Mucosa of rectum (tissue), 2 donors: ENCODE results near the gene CYP4F3.
"Not testable (repeated sequence)": the region's sequence is repeated elsewhere in the genome, so short reads cannot be mapped to it uniquely, and the experiment has no call there.

Source experiments
- H3K27ac ChIP-seq, 2 donors: one replicate each; pipeline ENCODE4 v1.7.0; 2013; ENCODE audit warnings: inconsistent platforms in 2 of 2, low read depth in 2 of 2, low read length in 2 of 2
- H3K27me3 ChIP-seq, 2 donors: one replicate each; pipeline ENCODE4 v1.7.0; 2013; ENCODE audit warnings: low read length in 2 of 2; ENCODE audit not compliant: control insufficient read depth in 2 of 2, insufficient read depth in 2 of 2
- H3K36me3 ChIP-seq, 2 donors: one replicate each; pipeline ENCODE4 v1.7.0; 2013; ENCODE audit warnings: low read length in 2 of 2; ENCODE audit not compliant: control insufficient read depth in 2 of 2, insufficient read depth in 2 of 2
- H3K4me1 ChIP-seq, 2 donors: one replicate each; pipeline ENCODE4 v1.7.0; 2013; ENCODE audit warnings: low read length in 2 of 2, mild to moderate bottlenecking in 1 of 2; ENCODE audit not compliant: control insufficient read depth in 2 of 2, insufficient read depth in 2 of 2
- H3K4me3 ChIP-seq, 2 donors: one replicate each; pipeline ENCODE4 v1.7.0; 2013; ENCODE audit warnings: low read length in 2 of 2
- H3K9ac ChIP-seq, 2 donors: one replicate each; pipeline ENCODE4 v1.7.0; 2013; ENCODE audit warnings: low read length in 2 of 2, low read depth in 1 of 2, mild to moderate bottlenecking in 1 of 2
- H3K9me3 ChIP-seq, 2 donors: one replicate each; pipeline ENCODE4 v1.7.0; 2013; ENCODE audit warnings: low read length in 2 of 2; ENCODE audit not compliant: control insufficient read depth in 2 of 2
- donor health status: healthy.
- donor health status: Normal muscosa, but diverticular disease.

Gene CYP4F3, protein sequence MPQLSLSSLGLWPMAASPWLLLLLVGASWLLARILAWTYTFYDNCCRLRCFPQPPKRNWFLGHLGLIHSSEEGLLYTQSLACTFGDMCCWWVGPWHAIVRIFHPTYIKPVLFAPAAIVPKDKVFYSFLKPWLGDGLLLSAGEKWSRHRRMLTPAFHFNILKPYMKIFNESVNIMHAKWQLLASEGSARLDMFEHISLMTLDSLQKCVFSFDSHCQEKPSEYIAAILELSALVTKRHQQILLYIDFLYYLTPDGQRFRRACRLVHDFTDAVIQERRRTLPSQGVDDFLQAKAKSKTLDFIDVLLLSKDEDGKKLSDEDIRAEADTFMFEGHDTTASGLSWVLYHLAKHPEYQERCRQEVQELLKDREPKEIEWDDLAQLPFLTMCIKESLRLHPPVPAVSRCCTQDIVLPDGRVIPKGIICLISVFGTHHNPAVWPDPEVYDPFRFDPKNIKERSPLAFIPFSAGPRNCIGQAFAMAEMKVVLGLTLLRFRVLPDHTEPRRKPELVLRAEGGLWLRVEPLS

DNA sequence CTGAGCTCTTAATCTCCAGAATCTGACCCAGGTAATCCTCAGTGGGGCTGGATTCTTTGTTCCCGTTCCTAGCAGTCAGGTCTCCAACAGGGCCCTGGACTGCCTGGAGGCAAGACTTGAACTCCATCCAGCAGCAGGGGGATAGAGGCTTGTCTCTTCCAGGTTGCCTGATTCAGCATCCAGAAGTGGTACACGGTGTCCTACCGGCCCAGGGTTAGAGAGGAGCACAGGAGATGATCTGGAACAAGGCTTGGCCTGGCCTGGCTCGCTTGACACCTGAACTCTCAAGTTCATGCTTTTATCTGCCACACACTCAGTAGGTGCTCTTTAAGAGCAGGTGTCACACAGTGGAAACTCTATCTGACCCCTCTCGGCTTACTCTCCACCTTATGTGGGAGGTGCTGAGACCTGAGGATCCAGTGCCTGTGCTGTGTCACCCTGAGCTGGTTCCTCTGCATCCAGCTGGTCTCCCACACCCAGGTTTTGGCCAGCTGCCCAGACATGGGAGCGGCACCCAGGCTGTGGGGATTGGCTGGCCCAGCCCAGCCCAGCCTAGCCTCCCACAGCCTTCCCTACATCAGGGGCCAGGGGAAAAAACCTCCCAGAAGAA is at the start of gene CYP4F3:
TSS of gene CYP4F3 (plus strand) at position 604 of the 610 bp plus-strand sequence. CDS start 519 bp downstream, outside the sequence.
- Histone ChIP-seq H3K9me3 (no peaks in the 10 kb centered on the region), H3K27me3 (peaks cover 0 to 4% of the 10 kb centered on the region in 2 donors)

GRCh38 chr19:15591796-15592195 is 48.9 kb upstream of the CYP4F3 start:
- no peak overlapping the region for H3K9ac ChIP-seq
- H3K4me1 ChIP-seq = no peaks in the 10 kb centered on the region
- no peaks in the 10 kb centered on the region for H3K36me3 ChIP-seq
- no peak overlapping the region for H3K27ac ChIP-seq
- no peak overlapping the region for H3K4me3 ChIP-seq
- H3K9me3 ChIP-seq = no peaks in the 10 kb centered on the region
- H3K27me3 ChIP-seq = peaks cover 0 to 2% of the 10 kb centered on the region in 2 donors

More for the DNA sequence above, at the start of gene CYP4F3:
- Histone ChIP-seq H3K27ac (peak within 1 kb of the TSS; percentile 88 to 92), H3K4me1 (peaks cover 24 to 26% of the 10 kb centered on the region in 2 donors), H3K9ac (peak within 1 kb of the TSS; percentile 41 to 65), H3K36me3 (no peaks in the 10 kb centered on the region), H3K4me3 (peak within 1 kb of the TSS in 1 of 2 donors; percentile 26)

DNA sequence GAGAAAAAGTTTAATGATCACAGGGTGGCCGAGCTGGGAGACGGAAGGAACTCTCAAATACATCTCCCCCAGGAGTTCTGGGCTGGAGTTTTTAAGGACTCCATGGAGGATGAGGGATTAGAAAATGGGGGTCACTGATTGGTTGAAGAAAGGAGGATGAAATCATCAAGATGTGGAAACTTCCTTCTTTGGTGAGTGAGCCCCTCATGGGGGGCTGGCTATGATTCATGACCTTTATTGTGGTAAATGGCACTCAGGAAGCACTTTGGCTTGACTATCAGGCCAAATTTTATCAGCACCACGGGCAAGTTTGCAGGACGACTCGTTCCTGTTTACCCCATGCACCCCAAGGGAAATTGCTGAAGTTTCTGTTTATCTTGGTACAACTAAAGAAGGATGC is 48.2 kb upstream of the CYP4F3 start:
- H3K27ac ChIP-seq, H3K4me1 ChIP-seq, H3K27me3 ChIP-seq, H3K36me3 ChIP-seq, H3K9ac ChIP-seq, H3K9me3 ChIP-seq, H3K4me3 ChIP-seq: not testable (repeated sequence)

DNA sequence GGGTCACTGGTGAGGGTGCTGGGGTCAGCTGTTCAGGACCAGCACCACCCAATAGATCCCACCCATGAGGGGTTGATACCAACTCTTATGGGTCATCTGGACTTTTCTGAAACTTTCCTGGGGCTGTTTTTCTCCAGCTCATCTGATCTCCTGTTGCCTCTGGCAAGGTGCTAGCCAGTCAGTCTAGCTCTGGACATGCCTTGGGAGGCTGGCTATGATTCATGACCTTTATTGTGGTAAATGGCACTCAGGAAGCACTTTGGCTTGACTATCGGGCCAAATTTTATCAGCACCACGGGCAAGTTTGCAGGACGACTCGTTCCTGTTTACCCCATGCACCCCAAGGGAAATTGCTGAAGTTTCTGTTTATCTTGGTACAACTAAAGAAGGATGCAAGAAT is 46.9 kb upstream of the CYP4F3 start:
- not testable (repeated sequence) for H3K27ac ChIP-seq, H3K9ac ChIP-seq, H3K36me3 ChIP-seq, H3K4me3 ChIP-seq, H3K4me1 ChIP-seq, H3K9me3 ChIP-seq, H3K27me3 ChIP-seq

DNA sequence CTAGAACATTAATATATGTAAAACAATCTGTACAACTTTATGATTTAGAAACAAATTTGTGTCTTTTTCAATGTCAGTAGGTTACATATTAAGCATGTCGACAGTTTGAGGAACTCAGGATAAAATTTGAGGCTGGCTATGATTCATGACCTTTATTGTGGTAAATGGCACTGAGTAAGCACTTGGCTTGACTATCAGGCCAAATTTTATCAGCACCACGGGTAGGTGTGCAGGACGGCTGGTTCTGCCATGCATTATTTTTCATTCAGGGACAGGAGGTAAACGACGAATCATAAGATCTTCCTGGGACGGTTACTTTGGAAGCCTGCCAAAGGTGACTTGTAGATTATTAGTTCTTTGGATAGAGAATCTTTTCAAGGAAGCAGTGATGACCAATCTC is 45.6 kb upstream of the CYP4F3 start:
- Histone ChIP-seq H3K9me3 (no peaks in the 10 kb centered on the region), H3K27ac (no peak overlapping the region), H3K4me3 (no peak overlapping the region), H3K9ac (no peak overlapping the region), H3K27me3 (peaks cover 0 to 2% of the 10 kb centered on the region in 2 donors), H3K4me1 (no peaks in the 10 kb centered on the region), H3K36me3 (no peaks in the 10 kb centered on the region)

DNA sequence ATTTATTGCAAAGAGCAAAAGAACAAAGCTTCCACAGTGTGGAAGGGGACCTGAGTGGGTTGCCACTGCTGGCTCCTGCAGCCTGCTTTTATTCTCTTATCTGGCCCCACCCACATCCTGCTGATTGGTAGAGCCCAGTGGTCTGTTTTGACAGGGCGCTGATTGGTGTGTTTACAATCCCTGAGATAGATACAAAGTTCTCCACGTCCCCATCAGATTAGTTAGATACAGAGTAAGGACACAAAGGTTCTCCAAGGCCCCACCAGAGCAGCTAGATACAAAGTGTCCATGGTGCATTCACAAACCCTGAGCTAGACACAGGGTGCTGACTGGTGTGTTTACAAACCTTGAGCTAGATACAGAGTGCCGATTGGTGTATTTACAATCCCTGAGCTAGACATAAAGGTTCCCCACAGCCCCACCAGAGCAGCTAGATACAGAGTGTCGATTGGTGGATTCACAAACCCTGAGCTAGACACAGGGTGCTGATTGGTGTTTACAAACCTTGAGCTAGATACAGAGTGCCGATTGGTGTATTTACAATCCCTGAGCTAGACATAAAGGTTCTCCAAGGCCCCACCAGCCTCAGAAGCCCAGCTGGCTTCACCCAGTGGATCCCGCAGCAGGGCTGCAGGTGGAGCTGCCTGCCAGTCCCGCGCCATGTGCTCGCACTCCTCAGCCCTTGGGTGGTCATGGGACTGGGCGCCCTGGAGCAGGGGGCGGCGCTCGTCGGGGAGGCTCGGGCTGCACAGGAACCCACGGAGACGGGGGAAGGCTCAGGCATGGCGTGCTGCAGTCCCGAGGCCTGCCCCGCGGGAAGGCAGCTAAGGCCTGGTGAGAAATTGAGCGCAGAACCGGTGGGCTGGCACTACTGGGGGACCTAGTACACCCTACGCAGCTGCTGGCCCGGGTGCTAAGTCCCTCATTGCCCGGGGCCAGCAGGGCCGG is 32.4 kb upstream of the CYP4F3 start:
- H3K9me3 ChIP-seq, H3K4me3 ChIP-seq, H3K27me3 ChIP-seq, H3K4me1 ChIP-seq, H3K9ac ChIP-seq, H3K36me3 ChIP-seq, H3K27ac ChIP-seq: not testable (repeated sequence)

GRCh38 chr19:15609261-15609660 is 31.4 kb upstream of the CYP4F3 start:
- Histone ChIP-seq H3K9ac (no peak overlapping the region), H3K36me3 (no peaks in the 10 kb centered on the region), H3K9me3 (no peaks in the 10 kb centered on the region), H3K27ac (no peak overlapping the region), H3K4me1 (no peaks in the 10 kb centered on the region), H3K27me3 (no peaks in the 10 kb centered on the region), H3K4me3 (no peak overlapping the region)

DNA sequence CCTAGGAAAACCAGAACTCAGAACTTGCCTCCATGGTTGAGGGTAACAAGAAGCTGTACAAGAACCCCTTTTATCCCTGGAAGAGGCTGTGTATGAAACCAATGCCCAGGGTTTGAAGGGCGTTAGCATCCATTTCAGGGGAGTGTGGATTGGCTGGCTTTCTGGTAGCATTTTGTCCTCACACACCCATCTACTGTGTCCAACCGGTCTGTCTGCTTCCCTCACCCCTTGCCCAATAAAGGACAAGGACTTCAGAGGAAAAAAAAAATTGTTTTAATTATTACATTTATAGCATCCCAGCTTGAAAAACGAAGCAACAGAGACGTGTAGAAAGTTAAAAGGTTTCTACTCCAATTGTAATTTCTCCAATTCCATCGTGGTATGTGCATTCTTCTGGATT is 28.4 kb upstream of the CYP4F3 start:
- no peaks in the 10 kb centered on the region for H3K4me1 ChIP-seq
- H3K4me3 ChIP-seq = no peak overlapping the region
- no peaks in the 10 kb centered on the region for H3K36me3 ChIP-seq
- H3K9me3 ChIP-seq = no peaks in the 10 kb centered on the region
- no peak overlapping the region for H3K9ac ChIP-seq
- H3K27me3 ChIP-seq = peaks cover 0 to 3% of the 10 kb centered on the region in 2 donors
- no peak overlapping the region for H3K27ac ChIP-seq

- H3K4me1 ChIP-seq = no peaks in the 10 kb centered on the region
Measured at GRCh38 chr19:15613338-15613737, 27.4 kb upstream of the CYP4F3 start.

More at GRCh38 chr19:15613338-15613737, 27.4 kb upstream of the CYP4F3 start:
- Histone ChIP-seq H3K27me3 (peaks cover 0 to 3% of the 10 kb centered on the region in 2 donors), H3K9me3 (no peaks in the 10 kb centered on the region), H3K9ac (no peak overlapping the region), H3K4me3 (no peak overlapping the region), H3K27ac (no peak overlapping the region), H3K36me3 (no peaks in the 10 kb centered on the region)
